Heart left ventricle (tissue), 13 donors: ENCODE measurements around the gene SPATA12.

Experiments
- POLR2A ChIP-seq, 2 donors: fragments of 450-650 bp; IDR thresholded peaks; one replicate each; pipeline ENCODE4 v1.6.1; 2017; ENCODE audit warnings: antibody characterized with exemption in 2 of 2, mild to moderate bottlenecking in 2 of 2, moderate library complexity in 2 of 2
- TF ChIP-seq, protein P1 (sequence below), 12 donors: fragments of 200-600 bp; sonication (generic) in 4 of 12; IDR thresholded peaks; one replicate each; pipeline versions ENCODE4 v1.5.0 to v1.8.0; 2018 to 2022; ENCODE audit warnings: antibody characterized with exemption in 12 of 12, mild to moderate bottlenecking in 5 of 12
- donor health status: ischemic (EF 13 %, LVEDD 7.1; RV severe dilation, severe dysfunction).
- donor health status: DM: no; HTN: yes; CAD: no.
- donor health status: DM: no; HTN: no; CAD: no.
- donor health status: ischemic (EF 25% LVEDD 6.9; RV normal size, moderate dysfunction).
- donor health status: ischemic (EF 25% LVEDD 5.7; RV mildly dilated, moderate dysfunction).
- donor health status: ischemic (EF 35%, LVEDD 5.7; RV mildly dilated, moderate dysfunction).
- donor health status: nonischemic (EF 11% LVEDD 7.7; RV severe dilation, severe dysfunction).
- donor health status: DM: yes; HTN: yes; CAD: no.
- donor health status: PGD.
- donor health status: ischemic (EF 29% LVEDD 5.4; RV normal size, mild dysfunction).
- donor health status: nonischemic (EF 23%, LVEDD 6.1; RV moderate dilation, normal function).

- TF ChIP-seq POLR2A (IDR thresholded peaks at IDR 0.05): no peak
- TF ChIP-seq, protein P1, sequence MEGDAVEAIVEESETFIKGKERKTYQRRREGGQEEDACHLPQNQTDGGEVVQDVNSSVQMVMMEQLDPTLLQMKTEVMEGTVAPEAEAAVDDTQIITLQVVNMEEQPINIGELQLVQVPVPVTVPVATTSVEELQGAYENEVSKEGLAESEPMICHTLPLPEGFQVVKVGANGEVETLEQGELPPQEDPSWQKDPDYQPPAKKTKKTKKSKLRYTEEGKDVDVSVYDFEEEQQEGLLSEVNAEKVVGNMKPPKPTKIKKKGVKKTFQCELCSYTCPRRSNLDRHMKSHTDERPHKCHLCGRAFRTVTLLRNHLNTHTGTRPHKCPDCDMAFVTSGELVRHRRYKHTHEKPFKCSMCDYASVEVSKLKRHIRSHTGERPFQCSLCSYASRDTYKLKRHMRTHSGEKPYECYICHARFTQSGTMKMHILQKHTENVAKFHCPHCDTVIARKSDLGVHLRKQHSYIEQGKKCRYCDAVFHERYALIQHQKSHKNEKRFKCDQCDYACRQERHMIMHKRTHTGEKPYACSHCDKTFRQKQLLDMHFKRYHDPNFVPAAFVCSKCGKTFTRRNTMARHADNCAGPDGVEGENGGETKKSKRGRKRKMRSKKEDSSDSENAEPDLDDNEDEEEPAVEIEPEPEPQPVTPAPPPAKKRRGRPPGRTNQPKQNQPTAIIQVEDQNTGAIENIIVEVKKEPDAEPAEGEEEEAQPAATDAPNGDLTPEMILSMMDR (IDR thresholded peaks at IDR 0.05): no peak
These were observed 23.5 kb upstream of the SPATA12 start for GRCh38 chr3:57036952-57037351.
